EH (cell line): Measurements from ENCODE around the gene YIF1A.

ENCODE experiments used
- DNase-seq: peaks from one replicate; pipeline ENCODE4 v3.0.0-alpha.2; 2015; ENCODE audit warnings: low read depth

The YIF1A gene

DNA sequence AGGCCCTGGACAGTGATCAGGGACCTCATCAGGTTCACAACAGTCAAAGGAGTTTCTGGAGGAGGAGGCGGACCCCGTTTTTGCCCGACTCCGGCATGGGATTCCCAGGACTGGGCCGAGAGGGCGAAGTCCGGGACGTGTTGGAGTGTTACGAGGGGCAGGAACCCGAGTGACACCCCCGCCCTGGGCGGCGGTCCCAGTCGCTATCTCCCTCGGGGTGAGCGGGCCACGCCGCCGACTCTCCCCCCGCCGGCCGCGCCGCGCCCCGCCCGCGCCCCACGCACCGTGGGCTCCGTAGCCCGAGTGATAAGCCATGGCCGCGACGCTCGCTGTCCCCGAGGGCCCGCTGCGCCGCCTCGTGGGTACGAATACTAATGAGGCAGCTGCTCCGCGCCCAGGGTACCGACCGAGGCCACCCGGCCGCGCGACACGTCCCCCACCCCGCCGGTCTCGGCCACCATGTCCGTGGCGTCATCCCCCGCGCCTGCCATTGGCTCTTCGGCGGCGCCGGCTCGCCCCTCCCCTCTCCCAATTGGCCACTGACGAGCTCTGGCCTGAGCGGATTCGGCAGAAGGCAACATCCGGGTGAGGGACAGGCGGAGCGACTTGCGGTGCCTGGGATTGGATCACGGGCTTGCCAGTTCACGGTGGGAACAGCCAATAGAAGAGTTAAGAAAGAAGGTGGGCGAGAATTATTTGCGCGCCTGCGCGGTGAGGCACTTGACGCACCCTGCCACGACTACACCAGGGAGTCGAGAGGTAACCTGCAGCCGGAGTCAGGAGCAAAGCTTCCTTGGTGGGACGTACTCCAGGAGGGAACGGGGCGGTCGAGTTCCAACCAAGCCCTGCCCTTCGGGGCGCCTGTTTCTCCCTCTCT is at the start of gene YIF1A:
TSS of gene YIF1A (minus strand) at position 473 of the 877 bp plus-strand sequence. CDS start at position 315, 158 bp downstream.
- DNase-seq: peak; percentile 100

DNA sequence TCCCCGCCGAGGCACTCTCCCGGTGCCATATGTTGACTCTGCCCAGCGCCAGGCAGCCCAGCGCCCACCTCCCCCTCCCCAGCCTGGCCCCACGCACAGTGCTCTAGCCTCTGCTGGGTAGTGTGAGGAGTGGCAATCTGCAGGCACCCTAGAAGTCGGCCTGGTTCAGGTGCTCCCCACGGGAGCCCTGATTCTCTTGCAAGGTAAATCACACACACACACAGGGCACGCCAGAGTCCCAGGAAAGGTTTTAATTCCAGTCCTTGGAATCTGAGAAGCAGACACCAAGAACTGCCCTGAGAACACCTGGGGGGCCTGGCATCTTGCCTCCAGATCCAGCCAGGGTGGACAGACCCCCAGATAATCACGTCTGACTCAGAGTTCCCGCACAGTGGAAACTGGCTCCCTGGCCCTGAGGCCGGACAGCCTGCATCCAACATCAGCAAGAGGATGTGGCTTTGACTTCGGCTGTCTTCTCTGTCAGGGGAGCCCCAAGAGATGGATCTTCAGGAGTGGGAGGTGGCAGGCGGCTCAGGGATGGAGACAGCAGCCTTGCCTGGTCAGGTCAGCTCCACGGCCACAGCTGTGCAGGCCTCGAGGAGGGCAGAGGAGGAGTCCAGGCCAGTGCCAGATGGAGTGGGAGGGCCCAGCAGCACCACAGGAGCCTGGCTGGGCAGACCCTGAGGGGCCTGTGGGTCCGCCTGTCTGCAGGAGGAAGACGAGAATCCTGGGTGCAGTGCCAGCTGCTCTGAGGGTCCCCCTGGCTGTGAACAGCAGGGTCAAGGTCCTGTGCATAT is 48.4 kb upstream of the YIF1A start:
- peak; percentile 41 for DNase-seq

DNA sequence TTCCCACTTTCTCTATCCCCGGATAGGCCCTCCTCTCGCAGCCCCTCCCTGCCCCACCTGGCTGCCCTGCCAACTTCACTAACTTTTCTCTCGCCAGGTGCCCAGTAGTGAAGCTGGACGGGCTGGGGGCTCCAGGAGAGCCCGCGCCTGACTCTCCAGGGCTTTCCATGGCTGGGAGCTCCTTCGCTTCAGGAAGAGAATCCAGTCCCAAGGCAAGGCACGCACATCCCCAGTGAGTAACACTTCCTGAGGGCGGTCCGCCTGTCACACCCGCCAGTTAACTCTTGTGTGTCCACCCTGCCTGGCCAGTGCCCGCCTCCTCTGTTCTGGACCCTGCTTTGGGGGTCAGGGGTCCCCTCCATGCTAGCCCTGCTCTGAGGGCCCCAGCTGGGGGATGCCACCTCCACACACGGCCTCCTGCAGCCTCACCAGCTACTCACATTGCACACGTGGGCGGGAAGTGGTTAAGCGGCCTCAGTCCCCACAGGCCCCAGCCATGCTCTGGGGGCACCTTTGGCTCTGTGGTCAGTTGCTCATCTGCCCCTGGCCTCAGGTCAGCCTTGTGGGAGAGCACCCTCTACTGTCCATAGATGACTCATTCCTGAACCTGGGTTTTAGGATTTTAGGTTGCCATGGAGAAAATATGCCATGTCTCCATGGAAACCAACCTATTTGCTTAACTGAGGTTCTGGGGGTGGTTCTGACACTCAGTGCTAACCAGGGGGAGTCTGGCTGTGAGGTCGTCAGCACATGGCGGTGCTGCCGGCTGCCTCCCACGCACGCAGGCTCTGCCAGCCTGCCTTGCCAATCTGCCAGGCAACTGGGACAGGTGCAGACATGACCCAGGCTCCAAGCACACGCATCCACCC is 47.5 kb upstream of the YIF1A start, which contains the start of gene RIN1:
TSS of gene RIN1 (minus strand) at position 201 of the 869 bp plus-strand sequence. CDS start at position 169, 32 bp downstream.
- DNase-seq: peak; percentile 98

DNA sequence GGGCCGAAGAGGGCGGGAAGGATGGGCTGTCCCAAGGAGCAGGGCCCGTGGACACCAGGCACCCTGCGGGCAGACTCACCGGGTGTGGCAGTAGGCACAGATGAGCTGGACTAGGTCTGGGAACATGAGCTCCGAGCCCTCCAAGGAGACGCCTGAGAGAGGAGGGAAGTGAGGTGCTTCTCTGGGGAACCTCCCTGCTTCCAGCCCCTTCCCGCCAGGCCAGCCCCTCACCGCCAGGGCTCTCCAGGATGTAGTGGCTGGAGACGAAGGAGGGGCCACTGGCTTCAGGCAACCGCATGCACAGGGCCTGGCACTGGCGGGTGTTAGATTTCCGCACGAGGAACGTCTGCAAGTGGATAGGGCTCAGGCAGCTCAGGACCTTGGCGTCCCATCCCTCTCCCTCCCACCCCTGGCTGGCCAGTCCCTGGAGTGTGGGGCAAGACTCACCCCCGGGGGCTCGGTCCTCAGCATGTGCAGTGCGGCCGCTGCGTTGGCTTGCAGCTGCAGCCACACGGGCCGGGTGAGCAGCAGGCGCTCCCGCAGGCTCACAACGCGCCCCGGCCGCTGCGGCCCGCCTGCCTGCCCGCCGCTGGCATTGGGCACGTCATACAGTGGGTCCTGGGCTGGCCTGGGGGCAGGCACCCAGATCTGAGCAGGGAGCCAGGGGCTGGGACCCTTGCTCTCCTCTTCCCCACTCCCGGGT is 46.7 kb upstream of the YIF1A start:
- DNase-seq: peak; percentile 81

- no peak for DNase-seq
These were observed 45.9 kb upstream of the YIF1A start for GRCh38 chr11:66334605-66335442.

- no peak for DNase-seq
These were observed 45.1 kb upstream of the YIF1A start for GRCh38 chr11:66333896-66334604.

DNA sequence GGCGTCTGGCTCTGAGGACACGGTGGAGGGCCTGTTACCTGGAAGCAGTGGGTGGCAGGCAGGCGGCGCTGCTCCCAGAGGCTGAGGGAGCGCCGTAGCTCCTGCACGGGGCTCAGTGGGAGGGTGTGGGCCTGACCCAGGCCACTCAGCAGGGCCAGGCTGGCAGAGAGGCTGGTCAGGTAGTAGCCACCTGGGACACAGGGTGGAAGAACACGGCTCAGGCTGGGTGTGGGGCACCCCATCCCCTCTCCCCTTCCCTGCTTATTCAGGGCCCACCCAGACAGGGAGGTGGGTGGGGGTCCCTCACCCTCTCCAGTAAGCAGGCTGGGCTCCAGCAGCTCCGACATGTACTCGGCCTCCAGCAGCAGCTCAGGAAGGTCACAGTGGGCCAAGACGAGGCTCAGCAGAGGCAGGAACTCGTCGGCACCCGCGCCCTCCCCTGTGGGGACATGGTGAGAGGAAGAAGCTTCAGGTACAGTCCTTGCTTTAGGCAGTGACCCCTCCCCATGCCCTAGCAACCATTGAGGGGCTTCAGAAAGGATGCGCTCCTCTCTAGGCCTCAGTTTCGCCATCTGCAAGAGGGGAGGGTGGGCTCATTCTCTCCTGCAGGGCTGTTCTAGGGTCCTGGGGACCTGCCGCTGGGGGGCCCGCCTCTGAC is 44.4 kb upstream of the YIF1A start:
- no peak for DNase-seq

- no peak for DNase-seq
These were observed 43.7 kb upstream of the YIF1A start for GRCh38 chr11:66332371-66333219.

GRCh38 chr11:66331542-66332370 is 42.8 kb upstream of the YIF1A start:
- DNase-seq: no peak

GRCh38 chr11:66330931-66331330 is 42.0 kb upstream of the YIF1A start:
- DNase-seq: no peak

DNA sequence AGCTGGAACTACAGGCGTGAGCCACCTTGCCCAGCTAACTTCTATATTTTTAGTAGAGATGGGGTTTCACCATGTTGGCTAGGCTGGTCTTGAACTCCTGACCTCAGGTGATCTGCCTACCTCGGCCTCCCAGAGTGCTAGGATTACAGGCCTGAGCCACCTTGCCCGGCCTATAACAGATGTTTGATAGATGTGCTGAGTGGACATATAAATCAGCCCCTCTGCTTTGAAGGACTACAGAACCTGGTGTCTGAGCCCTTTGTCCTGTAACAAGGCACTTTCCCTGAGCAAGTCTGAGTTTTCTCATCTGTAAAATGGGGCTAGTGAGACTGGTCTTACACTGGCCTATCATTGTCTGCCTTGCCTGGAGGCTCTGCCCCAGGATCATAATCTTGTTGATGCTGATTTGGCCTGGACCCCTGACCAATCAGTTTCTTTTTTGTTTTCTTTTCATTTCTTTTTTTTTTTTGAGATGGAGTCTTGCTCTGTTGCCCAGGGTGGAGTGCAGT is 40.3 kb upstream of the YIF1A start:
- no peak for DNase-seq

- DNase-seq: peak; percentile 85
These were observed 39.6 kb upstream of the YIF1A start for GRCh38 chr11:66328302-66329144.

- DNase-seq: peak; percentile 46
These were observed 39.0 kb upstream of the YIF1A start for GRCh38 chr11:66328031-66328301.

GRCh38 chr11:66327171-66328030 is 38.5 kb upstream of the YIF1A start:
- DNase-seq: peak; percentile 84
